ENCODE measurements around the gene SPATA9.

DNA sequence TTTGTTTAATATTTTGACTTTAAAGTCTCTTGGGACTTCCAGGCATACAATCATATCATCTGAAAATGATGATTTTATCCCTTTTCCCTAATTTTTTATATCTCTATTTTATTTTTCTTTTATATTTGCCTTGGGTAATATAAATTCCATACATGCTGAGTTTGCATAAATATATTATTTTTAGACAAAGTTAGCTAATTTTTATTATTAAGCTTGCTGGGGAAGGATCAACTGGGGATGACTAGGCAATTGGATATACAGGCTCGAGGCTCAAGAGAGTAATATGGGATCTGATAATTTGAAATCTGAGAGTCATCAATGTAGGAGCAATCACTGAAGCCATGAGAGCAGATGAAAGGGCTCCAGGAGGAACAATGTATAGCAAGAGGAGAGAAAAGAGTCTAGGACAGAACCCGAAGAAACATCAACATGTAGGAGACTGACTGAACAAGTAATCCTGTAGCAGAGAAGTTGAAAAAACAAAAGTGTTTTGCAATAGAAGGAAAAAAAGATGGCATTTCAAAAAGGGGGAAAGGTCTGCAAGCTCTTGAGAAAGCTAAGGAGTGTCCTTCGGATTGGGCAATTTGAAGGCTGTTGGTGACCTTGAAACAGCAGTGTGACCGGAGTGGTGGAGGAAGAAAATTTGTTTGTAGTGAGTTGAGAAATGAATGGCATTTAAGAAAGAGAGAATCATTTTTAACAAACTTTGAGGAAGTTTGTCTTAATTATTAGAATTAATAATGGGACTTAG, 31.3 kb upstream of the SPATA9 start:
- no peak for TF ChIP-seq POLR2A (IDR thresholded peaks at IDR 0.05)
- TF ChIP-seq, protein P1, sequence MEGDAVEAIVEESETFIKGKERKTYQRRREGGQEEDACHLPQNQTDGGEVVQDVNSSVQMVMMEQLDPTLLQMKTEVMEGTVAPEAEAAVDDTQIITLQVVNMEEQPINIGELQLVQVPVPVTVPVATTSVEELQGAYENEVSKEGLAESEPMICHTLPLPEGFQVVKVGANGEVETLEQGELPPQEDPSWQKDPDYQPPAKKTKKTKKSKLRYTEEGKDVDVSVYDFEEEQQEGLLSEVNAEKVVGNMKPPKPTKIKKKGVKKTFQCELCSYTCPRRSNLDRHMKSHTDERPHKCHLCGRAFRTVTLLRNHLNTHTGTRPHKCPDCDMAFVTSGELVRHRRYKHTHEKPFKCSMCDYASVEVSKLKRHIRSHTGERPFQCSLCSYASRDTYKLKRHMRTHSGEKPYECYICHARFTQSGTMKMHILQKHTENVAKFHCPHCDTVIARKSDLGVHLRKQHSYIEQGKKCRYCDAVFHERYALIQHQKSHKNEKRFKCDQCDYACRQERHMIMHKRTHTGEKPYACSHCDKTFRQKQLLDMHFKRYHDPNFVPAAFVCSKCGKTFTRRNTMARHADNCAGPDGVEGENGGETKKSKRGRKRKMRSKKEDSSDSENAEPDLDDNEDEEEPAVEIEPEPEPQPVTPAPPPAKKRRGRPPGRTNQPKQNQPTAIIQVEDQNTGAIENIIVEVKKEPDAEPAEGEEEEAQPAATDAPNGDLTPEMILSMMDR (IDR thresholded peaks at IDR 0.05) = no peak
